ENCODE data around the gene SSH3.

The SSH3 gene

DNA sequence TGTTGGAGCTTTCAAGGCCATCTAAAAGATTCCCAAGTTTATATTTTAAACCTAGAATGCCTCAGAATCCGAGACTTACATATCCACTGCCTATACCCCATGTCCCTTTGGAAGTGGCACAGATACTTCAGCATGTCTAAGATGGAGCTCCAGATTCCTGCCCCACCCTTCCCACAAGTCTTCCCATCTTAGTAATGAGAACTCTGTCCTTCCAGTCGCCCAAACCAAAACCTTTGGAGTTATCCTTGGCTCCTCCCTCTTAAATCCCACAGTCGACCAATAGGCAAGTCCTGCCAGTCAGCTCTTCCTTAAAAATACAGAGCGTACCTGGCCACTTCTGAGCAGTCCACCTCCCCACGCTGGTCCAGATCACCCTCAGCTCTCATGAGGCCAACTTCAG, 45.7 kb downstream of the SSH3 start:
- no peak for DNase-seq (ENCODE audit: low spot score)

DNA sequence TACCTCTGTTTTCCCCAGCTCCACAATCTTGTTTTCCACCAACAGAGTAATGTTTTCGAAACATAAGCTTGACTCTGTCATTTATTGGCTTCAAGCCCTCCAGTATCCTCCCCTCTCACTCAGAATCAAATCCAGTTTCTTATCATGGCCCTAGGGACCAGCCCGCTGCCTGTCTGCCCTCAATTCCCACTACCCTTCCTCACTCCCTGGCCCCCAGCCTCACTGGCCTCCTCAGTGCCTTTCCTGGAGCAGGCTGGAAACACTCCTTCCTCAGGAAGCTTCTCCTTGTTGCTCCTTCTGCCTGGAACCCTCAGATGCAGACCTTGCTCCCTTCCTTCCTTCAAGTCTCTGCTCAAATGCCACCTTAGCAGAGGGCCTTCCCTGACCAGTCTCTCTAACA, 46.1 kb downstream of the SSH3 start:
- no peak for DNase-seq (ENCODE audit: low spot score)

DNA sequence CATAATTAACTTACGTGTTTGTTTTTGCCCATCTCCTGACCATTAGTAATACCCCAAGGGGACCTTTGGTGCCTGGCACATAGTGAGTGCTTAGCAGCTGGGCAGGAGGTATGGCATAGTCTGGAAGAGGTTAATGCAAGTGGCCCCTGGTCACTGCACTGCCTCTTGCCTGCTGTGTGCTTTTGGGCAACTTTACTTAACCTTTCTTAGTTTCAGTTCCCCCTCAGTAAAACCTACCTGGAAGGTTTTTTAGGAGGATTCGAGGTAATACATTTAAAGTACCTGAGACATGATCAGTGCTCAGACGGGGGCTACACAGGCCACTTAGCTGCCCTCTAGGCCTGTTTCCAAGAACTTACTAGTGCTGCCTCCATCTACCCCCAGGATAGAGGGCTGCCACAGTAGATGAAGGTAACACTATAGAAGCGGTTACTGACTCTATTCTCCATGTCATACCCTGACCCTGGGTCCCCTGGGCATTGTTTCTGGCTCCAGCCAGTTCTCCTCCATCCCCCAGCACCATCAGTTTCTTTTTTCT, 46.7 kb downstream of the SSH3 start:
- no peak for DNase-seq (ENCODE audit: low spot score)

DNA sequence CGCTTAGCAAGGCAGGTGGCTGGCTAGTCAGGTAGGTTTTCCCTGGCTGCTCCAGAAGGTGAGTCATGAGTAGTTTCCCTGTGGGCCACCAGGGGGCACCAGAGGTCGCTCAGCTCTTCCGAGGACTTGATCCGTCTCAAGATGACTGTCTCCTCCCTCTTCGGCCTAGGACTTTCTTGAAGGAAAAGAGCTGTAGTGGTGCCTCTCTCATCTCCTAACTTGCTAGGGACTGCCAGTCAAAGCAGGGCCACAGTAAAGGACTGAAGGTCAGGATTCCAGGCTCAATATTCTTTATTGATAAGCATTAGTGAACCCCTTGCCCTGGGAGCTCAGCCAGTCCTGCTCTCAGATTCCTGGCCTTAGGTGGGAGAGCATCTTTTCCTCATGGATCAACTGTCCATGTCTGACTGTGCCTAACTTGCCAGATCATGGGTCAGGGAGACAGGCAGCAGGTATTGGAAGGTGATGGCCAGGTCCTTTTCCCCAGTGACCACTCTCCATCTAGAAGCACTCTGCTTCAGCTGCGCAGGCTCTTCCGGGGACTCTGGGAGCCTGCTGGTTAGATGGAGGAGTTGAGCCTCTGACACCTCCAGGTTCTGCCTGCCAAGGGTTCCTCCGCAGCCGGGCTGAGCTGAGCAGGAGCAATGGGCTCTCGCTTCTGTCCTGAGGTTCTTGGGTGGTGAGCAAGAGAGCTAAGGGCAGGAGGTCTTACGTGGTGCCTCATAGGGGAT, 48.1 kb downstream of the SSH3 start:
- peak; percentile 86 for DNase-seq (ENCODE audit: low spot score)

DNA sequence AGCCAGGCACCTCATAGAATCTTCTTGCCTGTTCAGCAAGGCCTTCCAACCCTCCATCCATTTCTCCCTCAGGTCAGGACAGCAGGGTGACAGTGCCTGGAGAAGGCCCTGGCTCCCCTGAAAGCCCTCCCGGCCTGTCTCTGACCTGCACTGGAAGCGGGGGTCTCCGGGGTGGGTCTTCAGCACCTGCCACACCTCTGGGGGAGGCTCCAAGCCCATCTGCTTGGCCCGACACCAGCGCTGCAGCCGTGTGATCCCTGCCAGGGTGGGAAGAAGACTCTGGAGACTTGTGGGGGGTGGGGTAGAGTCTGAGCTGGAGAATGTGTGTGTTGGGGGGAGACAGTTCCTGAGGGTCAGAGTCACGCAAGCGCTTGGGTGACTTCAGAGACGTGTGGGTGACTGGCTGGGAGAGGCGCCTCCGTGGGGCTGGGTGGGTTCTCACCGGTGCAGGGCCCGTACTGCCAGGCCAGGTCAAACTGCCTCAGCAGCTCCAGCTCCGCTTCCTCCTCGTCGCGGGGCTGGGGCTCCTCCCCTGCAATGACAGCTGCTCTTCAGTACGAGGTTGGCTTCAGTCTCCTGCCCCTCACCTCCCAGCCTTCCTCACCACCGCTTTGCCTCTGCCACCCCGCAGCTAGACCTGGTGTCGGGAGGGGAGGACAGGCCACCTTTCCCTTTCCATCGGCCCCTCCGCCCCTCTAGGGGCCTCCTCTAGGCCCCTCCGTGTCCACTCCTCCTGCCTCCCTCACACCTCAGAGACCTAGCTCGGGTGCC, 49.4 kb downstream of the SSH3 start:
- DNase-seq (ENCODE audit: low spot score), result no peak

DNA sequence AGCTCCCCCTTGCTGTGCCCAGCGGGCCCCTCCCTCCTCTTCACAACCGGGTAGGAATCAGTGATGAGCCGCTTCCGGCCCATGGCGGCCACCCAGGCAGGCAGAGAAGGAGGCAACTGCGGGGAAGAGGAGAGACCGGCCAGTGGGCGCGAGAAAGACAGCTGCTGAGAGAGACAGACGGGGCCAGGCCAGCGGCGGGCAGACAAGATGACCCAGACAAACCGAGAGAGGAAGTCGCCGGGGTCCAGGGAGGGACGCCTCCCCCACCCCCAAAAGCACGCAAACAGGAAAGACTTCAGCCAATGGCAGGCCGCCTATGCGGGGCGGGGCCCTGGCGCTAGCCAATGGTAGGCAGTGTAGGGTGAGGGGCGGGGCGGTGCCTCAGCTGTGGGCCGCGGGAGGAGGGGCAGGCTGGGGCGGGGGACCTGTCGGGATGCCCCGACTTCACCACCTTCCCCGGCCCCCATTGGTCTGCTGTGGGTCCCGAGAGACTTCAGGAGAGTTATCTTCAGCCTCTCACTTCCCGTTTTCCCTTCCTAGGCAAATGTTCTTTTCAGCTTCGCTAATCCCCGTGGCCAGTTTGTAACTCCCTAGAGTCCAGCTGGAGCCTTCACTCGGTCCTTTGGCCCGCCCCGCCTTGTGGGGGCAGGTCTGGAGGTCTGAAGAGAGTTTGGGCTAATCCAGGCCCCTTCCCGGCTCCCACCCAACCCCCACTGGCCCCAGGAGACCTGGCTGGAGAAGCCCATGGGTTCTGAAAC, 50.2 kb downstream of the SSH3 start, which contains the start of gene POLD4:
TSS of gene POLD4 (minus strand) at position 230 of the 758 bp plus-strand sequence. CDS start at position 83, 147 bp downstream.
- DNase-seq (ENCODE audit: low spot score), result peak; percentile 96

DNA sequence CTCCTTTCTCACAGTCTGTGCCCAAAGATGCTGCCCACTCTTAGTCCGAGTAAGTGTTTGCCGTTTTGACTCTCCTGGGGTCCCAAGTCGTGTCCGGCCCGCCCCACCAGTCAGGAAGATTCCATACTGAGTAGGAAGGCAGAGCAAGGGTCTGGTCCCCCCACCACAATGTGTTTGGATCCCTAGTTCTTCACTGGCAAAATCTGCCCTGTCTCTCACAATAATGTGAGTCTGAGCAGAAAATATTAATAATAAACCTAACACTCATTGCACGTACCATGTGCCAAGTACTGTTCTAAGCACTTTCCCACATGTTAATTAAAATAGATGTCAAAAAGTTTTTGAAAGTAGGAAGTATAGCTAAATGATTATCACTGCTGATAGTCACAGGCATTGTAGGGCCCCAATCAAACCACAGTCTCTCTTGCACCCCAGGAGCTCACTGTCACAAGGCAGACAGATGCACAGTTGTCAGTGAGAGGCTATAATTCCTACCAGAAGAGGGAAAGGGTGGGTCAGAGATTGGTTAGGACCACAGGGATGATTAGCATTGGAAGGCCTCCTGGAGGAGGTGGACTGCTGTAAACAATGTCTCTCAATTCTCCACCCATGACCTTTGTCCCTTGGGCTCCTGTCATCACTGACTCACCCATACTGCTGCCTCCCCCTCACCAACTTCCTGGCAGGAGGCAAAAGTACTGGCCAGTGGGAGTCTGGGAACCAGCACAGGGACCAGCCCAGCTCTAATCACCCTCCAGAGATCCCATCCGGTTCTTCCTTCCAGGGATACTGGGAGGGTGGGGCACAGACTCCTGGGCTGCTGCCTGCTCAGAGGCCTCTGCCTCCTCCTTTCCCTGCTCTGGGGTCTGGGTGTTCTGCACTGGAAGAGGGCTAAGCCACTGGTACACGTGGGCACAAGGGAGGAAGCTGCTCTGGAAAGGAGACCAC, 51.0 kb downstream of the SSH3 start:
- peak; percentile 26 for DNase-seq (ENCODE audit: low spot score)

DNA sequence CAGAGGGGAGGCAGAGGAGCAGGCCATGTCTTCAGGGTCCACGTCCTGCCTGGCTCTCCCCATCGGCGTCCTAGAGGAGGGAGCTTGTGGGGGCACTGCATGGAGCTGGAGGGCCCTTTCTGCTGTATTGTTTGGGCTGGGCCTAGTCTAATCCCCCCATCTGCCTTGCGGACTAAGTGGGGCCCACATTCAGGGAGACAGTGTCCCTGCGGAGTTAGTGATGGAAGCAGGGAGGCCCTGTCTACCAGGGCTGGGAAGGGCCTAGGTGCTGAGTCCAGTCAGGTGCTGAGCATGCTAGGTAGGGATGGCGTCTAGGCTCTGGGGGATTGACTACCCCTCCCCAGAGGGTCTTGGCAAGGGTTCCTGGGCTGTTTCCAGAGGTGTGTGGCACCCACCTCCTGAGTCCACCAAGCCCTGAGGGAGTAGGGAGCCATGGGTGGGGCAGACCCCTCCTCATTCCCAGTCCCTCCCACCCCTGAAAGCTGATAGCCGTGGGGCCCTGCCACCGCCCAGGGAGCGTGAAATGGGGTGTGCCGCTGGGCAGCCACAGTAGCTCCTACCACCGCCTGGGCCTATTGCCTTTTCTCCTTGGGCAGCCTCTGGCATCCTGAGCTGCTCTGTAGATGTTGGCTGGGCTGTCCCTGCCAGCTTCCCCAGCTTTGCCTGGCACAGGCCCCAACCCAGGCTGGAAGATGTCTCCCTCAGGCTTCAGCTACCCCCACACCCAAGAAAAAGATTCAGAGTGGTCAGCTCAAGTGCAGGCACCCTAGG, 51.9 kb downstream of the SSH3 start:
- no peak for DNase-seq (ENCODE audit: low spot score)

DNA sequence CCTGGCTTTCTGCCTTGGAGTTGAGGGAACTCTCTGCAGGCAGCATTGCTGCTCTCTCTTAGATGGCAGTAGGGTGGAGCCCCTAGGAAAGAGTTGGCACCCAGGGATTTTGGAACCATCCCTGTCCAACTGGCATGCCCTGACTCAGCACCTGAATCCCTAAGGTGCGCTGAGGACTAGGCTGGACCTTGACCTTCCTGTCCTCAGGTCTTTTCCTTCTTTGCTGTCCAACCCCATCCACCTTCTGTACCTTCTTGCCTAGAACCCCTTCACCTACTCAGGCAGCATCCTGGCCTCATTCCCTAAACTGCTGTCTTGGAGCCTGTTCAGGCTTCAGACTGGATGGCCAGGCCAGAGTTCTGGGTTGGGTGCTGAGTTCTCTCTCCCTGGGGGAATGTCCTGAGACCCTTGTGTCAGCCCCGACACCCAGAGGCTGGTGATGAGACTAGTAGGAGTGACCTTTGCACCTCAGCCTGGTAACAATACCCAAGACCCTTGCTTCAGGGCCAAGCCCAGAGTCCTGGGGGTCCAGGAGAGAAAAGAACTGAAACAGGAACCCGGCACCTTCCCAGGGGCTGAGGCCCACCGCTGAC, 52.6 kb downstream of the SSH3 start:
- no peak for DNase-seq (ENCODE audit: low spot score)

DNA sequence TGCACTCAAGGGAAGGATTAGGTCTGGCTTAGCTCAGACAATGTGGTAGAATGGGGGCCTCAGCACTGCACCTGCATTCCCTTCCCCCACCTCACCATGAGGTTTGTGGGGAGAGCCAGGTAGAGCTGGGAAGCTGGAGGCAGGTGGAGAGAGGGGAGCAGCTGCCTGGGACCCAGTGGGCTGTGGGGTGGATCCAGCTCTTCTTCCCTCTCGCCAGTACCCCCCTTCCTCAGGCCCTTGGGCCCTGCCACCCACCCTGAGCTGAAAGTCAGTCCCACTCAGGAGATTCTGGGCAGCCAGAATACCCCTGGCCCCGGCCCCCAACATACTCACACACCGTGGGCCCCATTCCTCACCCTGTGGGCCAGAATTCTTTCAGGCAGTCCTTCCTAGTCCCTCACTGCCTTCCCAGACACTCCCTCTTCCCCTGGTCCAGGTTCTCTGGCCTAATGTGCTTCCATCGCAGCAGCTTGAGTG, 53.1 kb downstream of the SSH3 start:
- no peak for DNase-seq (ENCODE audit: low spot score)

DNA sequence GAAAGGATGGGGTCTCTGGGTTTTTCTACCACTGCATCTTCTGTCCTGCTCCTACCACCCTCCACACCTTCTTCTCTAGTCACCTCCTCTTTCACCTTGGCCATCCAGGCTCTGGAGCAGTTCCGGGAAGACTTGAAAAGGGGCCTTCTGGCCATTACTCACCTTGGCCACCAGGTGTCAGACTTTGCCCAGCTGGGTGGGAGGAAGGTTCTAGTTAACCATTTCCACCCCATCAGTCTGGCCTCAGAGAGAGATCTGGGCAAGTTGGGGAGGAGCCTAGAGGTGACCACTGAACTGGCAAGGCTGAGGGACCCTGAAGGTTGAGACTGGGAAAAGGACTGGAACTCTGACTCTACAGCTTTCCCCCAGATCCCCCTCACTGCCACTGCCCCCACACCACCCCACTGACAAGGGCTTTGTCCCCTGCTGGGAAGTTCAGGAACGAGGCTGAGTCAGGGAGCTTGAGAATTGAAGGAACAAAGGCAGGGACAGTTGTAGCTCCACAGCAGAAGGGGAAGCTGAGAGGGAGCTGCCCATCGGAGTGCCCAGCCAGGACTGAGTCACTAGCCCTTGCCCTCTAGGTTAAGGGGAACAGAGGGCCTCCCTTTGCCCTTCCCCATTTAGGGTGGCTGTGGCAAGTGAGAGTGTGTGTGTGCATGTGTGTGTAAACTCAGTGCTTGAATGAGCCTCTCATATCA, 53.7 kb downstream of the SSH3 start:
- peak; percentile 86 for DNase-seq (ENCODE audit: low spot score)

DNA sequence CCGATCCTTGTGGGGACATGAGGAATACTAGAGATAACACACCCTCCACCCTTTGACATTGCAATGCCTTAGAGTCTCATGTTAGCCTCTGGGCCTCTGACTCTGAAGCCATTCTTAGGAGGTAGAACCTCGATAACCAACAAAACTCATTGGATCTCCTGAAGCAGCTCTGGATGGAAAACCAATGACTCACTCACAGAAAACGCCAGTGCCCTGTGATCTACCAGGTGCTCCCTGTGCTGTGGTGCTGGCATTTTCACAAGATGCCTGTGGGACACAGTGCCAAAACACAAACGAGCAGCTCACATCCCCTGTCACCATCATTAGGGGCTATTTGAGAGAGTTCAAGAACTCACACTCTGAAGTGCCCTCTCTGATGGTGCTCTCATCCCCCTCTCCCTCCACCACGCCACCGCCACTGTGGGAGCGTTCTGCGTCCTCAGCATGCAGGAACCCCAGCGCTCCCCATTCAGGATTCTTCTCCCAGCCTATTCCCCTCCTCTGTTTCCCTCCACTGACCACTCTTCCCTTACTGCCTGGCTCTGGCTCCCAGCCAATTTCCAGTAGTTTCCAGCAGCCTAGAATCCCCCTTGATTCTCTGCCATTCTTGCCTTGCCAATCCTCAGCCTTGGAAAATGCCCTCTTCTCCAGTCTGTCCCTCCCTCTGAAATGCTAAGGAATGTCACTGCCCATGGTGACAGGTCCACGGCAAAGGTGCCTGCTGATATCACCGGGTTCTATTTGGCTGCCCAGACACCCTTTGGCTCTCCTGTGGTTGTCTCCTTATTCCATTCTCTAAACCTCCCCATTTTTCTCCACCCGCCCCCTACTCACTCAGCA, 54.7 kb downstream of the SSH3 start:
- DNase-seq (ENCODE audit: low spot score), result no peak

All from cerebellar cortex (tissue), 1 donor.